Measurements from ENCODE around the gene FARS2. TPM values are rescaled to one million over a fixed set of nuclear protein-coding genes. Genes with fewer than 3 reads are reported as not detected.
A peak's percentile ranks its signal among the peaks of the same experiment; 100 is the strongest.

The FARS2 gene
- total RNA-seq, 4 donors from 2014 or later: 8.3 to 18.5 (median 13.0) TPM

GRCh38 chr6:5389086-5389745, 127.9 kb downstream of the FARS2 start:
- DNase-seq: no peak
- H3K9me3 ChIP-seq: no peaks in the 10 kb centered on the region
- 74 to 75% methylated on average over 6 of the region's 6 CpGs for WGBS, 2 donors
- H3K27ac ChIP-seq: no peak overlapping the region
- H3K4me1 ChIP-seq: no peaks in the 10 kb centered on the region
- H3K4me3 ChIP-seq: no peak overlapping the region
- intact Hi-C loops (cut with DNase I): loop anchor here (10.0 kb wide), 1 partner anchor 244 kb away; no protein-coding TSS in a partner anchor
- no peaks in the 10 kb centered on the region for H3K36me3 ChIP-seq
- H3K27me3 ChIP-seq: no peaks in the 10 kb centered on the region
- TF ChIP-seq POLR2A (IDR thresholded peaks at IDR 0.05) (no peak), CTCF (IDR thresholded peaks at IDR 0.05) (no peak)

GRCh38 chr6:5390177-5390576, 128.9 kb downstream of the FARS2 start:
- Histone ChIP-seq H3K36me3 (no peaks in the 10 kb centered on the region), H3K4me3 (no peak overlapping the region), H3K27me3 (no peaks in the 10 kb centered on the region), H3K27ac (no peak overlapping the region), H3K9me3 (no peaks in the 10 kb centered on the region), H3K4me1 (no peaks in the 10 kb centered on the region)
- WGBS, 2 donors: 77% methylated on average over 3 of the region's 3 CpGs
- no peak for TF ChIP-seq CTCF (IDR thresholded peaks at IDR 0.05)
- TF ChIP-seq POLR2A (IDR thresholded peaks at IDR 0.05): no peak
- intact Hi-C loops (cut with DNase I): no loop called here
- no peak for DNase-seq

GRCh38 chr6:5394280-5394679, 133.0 kb downstream of the FARS2 start:
- intact Hi-C loops (cut with DNase I): no loop called here

GRCh38 chr6:5395719-5396118, 134.4 kb downstream of the FARS2 start:
- H3K27me3 ChIP-seq: no peaks in the 10 kb centered on the region
- H3K4me3 ChIP-seq: no peak overlapping the region
- H3K9me3 ChIP-seq: no peaks in the 10 kb centered on the region
- intact Hi-C loops (cut with DNase I): no loop called here
- no peaks in the 10 kb centered on the region for H3K36me3 ChIP-seq
- H3K4me1 ChIP-seq: no peaks in the 10 kb centered on the region
- H3K27ac ChIP-seq: no peak overlapping the region
- TF ChIP-seq CTCF (IDR thresholded peaks at IDR 0.05): no peak
- no peak for TF ChIP-seq POLR2A (IDR thresholded peaks at IDR 0.05)
- DNase-seq: no peak

More at GRCh38 chr6:5394280-5394679, 133.0 kb downstream of the FARS2 start:
- Histone ChIP-seq H3K4me3 (no peak overlapping the region), H3K36me3 (no peaks in the 10 kb centered on the region), H3K9me3 (no peaks in the 10 kb centered on the region), H3K27me3 (no peaks in the 10 kb centered on the region), H3K27ac (no peak overlapping the region), H3K4me1 (no peaks in the 10 kb centered on the region)
- no peak for DNase-seq
- no peak for TF ChIP-seq CTCF (IDR thresholded peaks at IDR 0.05)
- WGBS, 2 donors: 75 to 91% methylated on average over 4 of the region's 4 CpGs

GRCh38 chr6:5398530-5398929, 137.2 kb downstream of the FARS2 start:
- Histone ChIP-seq H3K4me3 (no peak overlapping the region), H3K36me3 (no peaks in the 10 kb centered on the region), H3K27me3 (no peaks in the 10 kb centered on the region), H3K9me3 (peaks cover 0 to 7% (median 5%) of the 10 kb centered on the region in 3 donors), H3K4me1 (no peaks in the 10 kb centered on the region), H3K27ac (no peak overlapping the region)
- no peak for DNase-seq
- TF ChIP-seq POLR2A (IDR thresholded peaks at IDR 0.05): no peak
- peak in 5 of 6 experiments; percentile 32 to 55 (median 40) for TF ChIP-seq CTCF (IDR thresholded peaks at IDR 0.05)
- intact Hi-C loops (cut with DNase I): no loop called here
- 14 to 37% methylated on average over 1 of the region's 1 CpG for WGBS, 2 donors

Data from esophagus squamous epithelium (tissue), 5 donors.